DND-41 (cell line): ENCODE data around the gene NGB.

ENCODE experiments used
- ATAC-seq: fragments of 200-7000 bp; cut with Tn5 transposase; 3 replicates; pipeline ENCODE4 v1.9.1; 2021; ENCODE audit warnings: low read depth; ENCODE audit not compliant: insufficient read depth
- DNase-seq: peaks from one replicate; pipeline ENCODE4 v3.0.0-alpha.2; 2020
- H2AFZ ChIP-seq: 2 replicates; pipeline ENCODE4 v1.6.0; 2012; ENCODE audit warnings: low read depth, low read length
- H3K27ac ChIP-seq: 2 replicates; pipeline ENCODE4 v1.5.1; 2012; ENCODE audit warnings: low read length, inconsistent platforms
- H3K27me3 ChIP-seq: fragments of 200-600 bp; sonication (generic); 2 replicates; pipeline ENCODE4 v1.6.0; 2012; ENCODE audit warnings: low read length, mild to moderate bottlenecking, inconsistent platforms; ENCODE audit not compliant: insufficient read depth, poor library complexity
- H3K36me3 ChIP-seq: 2 replicates; pipeline ENCODE4 v1.5.1; 2012; ENCODE audit warnings: low read length, inconsistent platforms; ENCODE audit not compliant: insufficient read depth
- H3K4me1 ChIP-seq: 2 replicates; pipeline ENCODE4 v1.5.1; 2012; ENCODE audit warnings: mild to moderate bottlenecking, low read length; ENCODE audit not compliant: insufficient read depth
- H3K4me2 ChIP-seq: 2 replicates; pipeline ENCODE4 v1.6.0; 2012; ENCODE audit warnings: mild to moderate bottlenecking, moderate library complexity, low read length, inconsistent platforms; ENCODE audit not compliant: insufficient read depth
- H3K4me3 ChIP-seq, 2 experiments: fragments of 200-600 bp in 1 of 2; shearing (Covaris generic) in 1 of 2; 2 replicates each; pipeline ENCODE4 v1.5.1; 2012 to 2016; ENCODE audit warnings: inconsistent platforms in 2 of 2, low read length in 2 of 2, mild to moderate bottlenecking in 2 of 2, low read depth in 1 of 2, moderate library complexity in 1 of 2
- H3K79me2 ChIP-seq: 2 replicates; pipeline ENCODE4 v1.6.0; 2012; ENCODE audit warnings: low read length, inconsistent platforms; ENCODE audit not compliant: insufficient read depth
- H3K9ac ChIP-seq: 2 replicates; pipeline ENCODE4 v1.6.0; 2012; ENCODE audit warnings: low read depth, mild to moderate bottlenecking, inconsistent platforms, low read length, moderate library complexity
- H3K9me3 ChIP-seq: 2 replicates; pipeline ENCODE4 v1.5.1; 2012; ENCODE audit warnings: low read length, moderate library complexity, mild to moderate bottlenecking, inconsistent platforms; ENCODE audit not compliant: insufficient read depth, severe bottlenecking
- H4K20me1 ChIP-seq: 2 replicates; pipeline ENCODE4 v1.6.0; 2012; ENCODE audit warnings: low read length; ENCODE audit not compliant: insufficient read depth
- CTCF ChIP-seq: IDR thresholded peaks from 2 replicates; pipeline ENCODE4 v1.5.1; 2012; ENCODE audit warnings: borderline replicate concordance, low read length, moderate library complexity, mild to moderate bottlenecking; ENCODE audit not compliant: poor library complexity, severe bottlenecking; ENCODE audit errors: extremely low read depth
- EZH2 ChIP-seq: IDR thresholded peaks from 3 replicates; pipeline ENCODE4 v1.6.1; 2012; ENCODE audit warnings: borderline replicate concordance, low read depth, mild to moderate bottlenecking, moderate library complexity, low read length, inconsistent platforms; ENCODE audit not compliant: severe bottlenecking

NGB gene

GRCh38 chr14:77228056-77228455 is 43.0 kb downstream of the NGB start:
- TF ChIP-seq CTCF (no peak), EZH2 (no peak)

GRCh38 chr14:77225892-77226557 is 45.0 kb downstream of the NGB start:
- TF ChIP-seq EZH2 (no peak), CTCF (no peak)
- no peaks in the 10 kb centered on the region for H3K4me1 ChIP-seq
- DNase-seq, result no peak
- no peaks in the 10 kb centered on the region for H3K79me2 ChIP-seq
- no peak overlapping the region for H3K27ac ChIP-seq
- 0 out of 2 replicates have a peak, but pooled peaks cover 5% of the 10 kb centered on the region for H4K20me1 ChIP-seq
- no peak for ATAC-seq
- no peak overlapping the region for H3K9ac ChIP-seq
- H2AFZ ChIP-seq, result no peak overlapping the region
- no peak overlapping the region for H3K4me3 ChIP-seq
- no peaks in the 10 kb centered on the region for H3K9me3 ChIP-seq
- peaks cover 4% of the 10 kb centered on the region for H3K27me3 ChIP-seq
- H3K36me3 ChIP-seq, result no peaks in the 10 kb centered on the region
- no peak overlapping the region for H3K4me2 ChIP-seq

More at GRCh38 chr14:77228056-77228455, 43.0 kb downstream of the NGB start:
- ATAC-seq, result no peak
- no peaks in the 10 kb centered on the region for H3K79me2 ChIP-seq
- H3K4me2 ChIP-seq, result no peak overlapping the region
- H3K27me3 ChIP-seq, result peaks cover 4% of the 10 kb centered on the region
- H3K9me3 ChIP-seq, result no peaks in the 10 kb centered on the region
- no peaks in the 10 kb centered on the region for H3K36me3 ChIP-seq
- no peak for DNase-seq
- H2AFZ ChIP-seq, result no peak overlapping the region
- H3K27ac ChIP-seq, result no peak overlapping the region
- 0 out of 2 replicates have a peak, but pooled peaks cover 5% of the 10 kb centered on the region for H4K20me1 ChIP-seq
- no peak overlapping the region for H3K9ac ChIP-seq
- H3K4me3 ChIP-seq, result no peak overlapping the region
- no peaks in the 10 kb centered on the region for H3K4me1 ChIP-seq

GRCh38 chr14:77225254-77225653 is 45.8 kb downstream of the NGB start:
- Histone ChIP-seq H2AFZ (no peak overlapping the region), H3K9me3 (no peaks in the 10 kb centered on the region), H3K27ac (no peak overlapping the region), H3K27me3 (peaks cover 4% of the 10 kb centered on the region), H3K9ac (no peak overlapping the region), H3K79me2 (no peaks in the 10 kb centered on the region), H3K4me2 (no peak overlapping the region), H3K4me1 (no peaks in the 10 kb centered on the region), H4K20me1 (0 out of 2 replicates have a peak, but pooled peaks cover 5% of the 10 kb centered on the region), H3K4me3 (no peak overlapping the region), H3K36me3 (no peaks in the 10 kb centered on the region)
- DNase-seq (no peak), ATAC-seq (no peak)
- TF ChIP-seq EZH2, result no peak
- no peak for TF ChIP-seq CTCF
